Stimulated activated naive B cell treated with anti-CD40 and anti-IgM and Interleukin-4, amounts not matched to agents 10 μg/mL and 1 μg/mL and 100 μg/mL, for 72 hours (primary cell): ENCODE results near the gene WDR7.

Experiments
- ATAC-seq, 2 donors: fragments of 150-1000 bp; cut with Tn5 transposase; replicated peaks; 2 replicates each; pipeline ENCODE4 v1.10.0; 2021; ENCODE audit warnings: moderate library complexity in 1 of 2
- DNase-seq: peaks from one replicate; pipeline ENCODE4 v3.0.0; 2021
- H3K27ac Mint-ChIP-seq: one replicate; pipeline ENCODE4 v1.8.0; 2022; ENCODE audit warnings: mild to moderate bottlenecking, mixed read lengths
- H3K27me3 Mint-ChIP-seq, 2 donors: one replicate each; pipeline ENCODE4 v1.8.0; 2022; ENCODE audit warnings: mixed read lengths in 2 of 2
- H3K36me3 Mint-ChIP-seq, 2 donors: one replicate each; pipeline ENCODE4 v1.8.0; 2022; ENCODE audit warnings: mixed read lengths in 2 of 2, mild to moderate bottlenecking in 1 of 2
- H3K4me1 Mint-ChIP-seq, 2 donors: one replicate each; pipeline ENCODE4 v1.8.0; 2022; ENCODE audit warnings: mixed read lengths in 2 of 2, mild to moderate bottlenecking in 1 of 2
- H3K4me3 Mint-ChIP-seq, 2 donors: one replicate each; pipeline ENCODE4 v1.8.0; 2022; ENCODE audit warnings: mild to moderate bottlenecking in 2 of 2, mixed read lengths in 2 of 2, moderate library complexity in 1 of 2
- H3K9me3 Mint-ChIP-seq, 2 donors: one replicate each; pipeline ENCODE4 v1.8.0; 2022; ENCODE audit warnings: mixed read lengths in 2 of 2, mild to moderate bottlenecking in 1 of 2

Gene WDR7

DNA sequence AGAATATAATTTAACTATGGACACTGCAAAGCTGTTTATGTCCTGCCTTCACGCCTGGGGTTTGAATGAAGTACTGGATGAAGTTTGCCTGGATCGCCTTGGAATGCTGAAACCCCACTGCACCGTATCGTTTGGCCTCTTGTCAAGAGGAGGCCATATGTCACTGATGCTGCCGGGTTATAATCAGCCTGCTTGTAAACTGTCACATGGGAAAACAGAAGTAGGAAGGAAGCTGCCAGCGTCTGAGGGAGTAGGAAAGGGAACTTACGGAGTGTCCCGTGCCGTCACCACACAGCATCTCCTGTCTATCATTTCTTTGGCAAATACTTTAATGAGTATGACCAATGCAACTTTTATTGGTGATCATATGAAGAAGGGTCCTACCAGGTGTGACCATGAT is 105.8 kb downstream of the WDR7 start:
- Mint-ChIP-seq H3K4me1 (no peaks in the 10 kb centered on the region), H3K27me3 (no peaks in the 10 kb centered on the region), H3K4me3 (no peak overlapping the region), H3K36me3 (peaks cover 13 to 21% of the 10 kb centered on the region in 2 donors), H3K27ac (no peak overlapping the region), H3K9me3 (peaks cover 0 to 2% of the 10 kb centered on the region in 2 donors)
- ATAC-seq: no peak
- DNase-seq: no peak

GRCh38 chr18:56770097-56770496 is 118.9 kb downstream of the WDR7 start:
- H3K4me1 Mint-ChIP-seq: no peaks in the 10 kb centered on the region
- no peak overlapping the region for H3K27ac Mint-ChIP-seq
- ATAC-seq: no peak
- no peaks in the 10 kb centered on the region for H3K27me3 Mint-ChIP-seq
- H3K9me3 Mint-ChIP-seq: no peaks in the 10 kb centered on the region
- H3K36me3 Mint-ChIP-seq: peaks cover 27 to 38% of the 10 kb centered on the region in 2 donors
- DNase-seq: no peak
- no peak overlapping the region for H3K4me3 Mint-ChIP-seq

GRCh38 chr18:56770873-56771272 is 119.7 kb downstream of the WDR7 start:
- H3K4me3 Mint-ChIP-seq: no peak overlapping the region
- H3K27ac Mint-ChIP-seq: no peak overlapping the region
- H3K9me3 Mint-ChIP-seq: no peaks in the 10 kb centered on the region
- no peak for ATAC-seq
- no peaks in the 10 kb centered on the region for H3K27me3 Mint-ChIP-seq
- no peak for DNase-seq
- no peaks in the 10 kb centered on the region for H3K4me1 Mint-ChIP-seq
- peaks cover 25 to 37% of the 10 kb centered on the region in 2 donors for H3K36me3 Mint-ChIP-seq

- H3K9me3 Mint-ChIP-seq: no peaks in the 10 kb centered on the region
- H3K27ac Mint-ChIP-seq: no peak overlapping the region
- DNase-seq (no peak), ATAC-seq (no peak)
- no peaks in the 10 kb centered on the region for H3K27me3 Mint-ChIP-seq
- no peaks in the 10 kb centered on the region for H3K4me1 Mint-ChIP-seq
- H3K4me3 Mint-ChIP-seq: no peak overlapping the region
- H3K36me3 Mint-ChIP-seq: peaks cover 12 to 23% of the 10 kb centered on the region in 2 donors
These were observed 124.5 kb downstream of the WDR7 start for GRCh38 chr18:56775701-56776100.

GRCh38 chr18:56787390-56787789 is 136.2 kb downstream of the WDR7 start:
- Mint-ChIP-seq H3K27ac (no peak overlapping the region), H3K36me3 (peaks cover 14 to 20% of the 10 kb centered on the region in 2 donors), H3K27me3 (no peaks in the 10 kb centered on the region), H3K4me1 (no peaks in the 10 kb centered on the region), H3K4me3 (no peak overlapping the region), H3K9me3 (no peaks in the 10 kb centered on the region)
- no peak for DNase-seq
- ATAC-seq: no peak

- no peaks in the 10 kb centered on the region for H3K4me1 Mint-ChIP-seq
- no peak overlapping the region for H3K27ac Mint-ChIP-seq
- no peak overlapping the region for H3K4me3 Mint-ChIP-seq
- H3K36me3 Mint-ChIP-seq: peaks cover 11 to 20% of the 10 kb centered on the region in 2 donors
- peak; percentile 1 for DNase-seq
- H3K27me3 Mint-ChIP-seq: no peaks in the 10 kb centered on the region
- H3K9me3 Mint-ChIP-seq: no peaks in the 10 kb centered on the region
- peak; percentile 67 to 73 for ATAC-seq
These were observed 138.1 kb downstream of the WDR7 start for GRCh38 chr18:56789004-56789888.

DNA sequence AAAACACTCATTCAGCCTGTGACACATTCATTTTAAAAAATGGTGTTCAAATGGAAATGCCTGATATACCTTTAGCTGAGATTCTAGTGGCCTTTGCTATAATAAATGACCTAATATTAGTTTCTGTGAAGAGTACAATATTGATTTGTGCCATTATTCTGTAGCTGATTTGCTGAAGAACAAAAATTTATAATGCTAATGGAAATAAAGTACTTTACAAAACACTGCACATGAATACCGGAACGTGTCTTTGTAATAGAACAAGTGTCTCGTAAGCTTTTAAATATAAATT is 138.7 kb downstream of the WDR7 start:
- no peaks in the 10 kb centered on the region for H3K9me3 Mint-ChIP-seq

GRCh38 chr18:56795381-56795780 is 144.2 kb downstream of the WDR7 start:
- ATAC-seq (no peak), DNase-seq (no peak)
- no peak overlapping the region for H3K27ac Mint-ChIP-seq

More for the DNA sequence above, 138.7 kb downstream of the WDR7 start:
- DNase-seq (no peak), ATAC-seq (no peak)
- Mint-ChIP-seq H3K36me3 (peaks cover 9 to 18% of the 10 kb centered on the region in 2 donors), H3K27ac (no peak overlapping the region), H3K4me3 (no peak overlapping the region), H3K27me3 (no peaks in the 10 kb centered on the region), H3K4me1 (no peaks in the 10 kb centered on the region)

GRCh38 chr18:56799756-56800155 is 148.6 kb downstream of the WDR7 start:
- no peak overlapping the region for H3K4me3 Mint-ChIP-seq
- no peaks in the 10 kb centered on the region for H3K9me3 Mint-ChIP-seq
- H3K27ac Mint-ChIP-seq: no peak overlapping the region
- no peaks in the 10 kb centered on the region for H3K27me3 Mint-ChIP-seq
- peaks cover 13 to 23% of the 10 kb centered on the region in 2 donors for H3K36me3 Mint-ChIP-seq
- DNase-seq: no peak
- H3K4me1 Mint-ChIP-seq: no peaks in the 10 kb centered on the region
- ATAC-seq: no peak

More at GRCh38 chr18:56795381-56795780, 144.2 kb downstream of the WDR7 start:
- H3K36me3 Mint-ChIP-seq: peaks cover 3 to 11% of the 10 kb centered on the region in 2 donors
- no peaks in the 10 kb centered on the region for H3K9me3 Mint-ChIP-seq
- H3K27me3 Mint-ChIP-seq: no peaks in the 10 kb centered on the region
- H3K4me1 Mint-ChIP-seq: no peaks in the 10 kb centered on the region
- no peak overlapping the region for H3K4me3 Mint-ChIP-seq

- Mint-ChIP-seq H3K27me3 (no peaks in the 10 kb centered on the region), H3K27ac (no peak overlapping the region), H3K4me3 (no peak overlapping the region), H3K36me3 (peaks cover 20 to 30% of the 10 kb centered on the region in 2 donors), H3K4me1 (peaks cover 0 to 1% of the 10 kb centered on the region in 2 donors), H3K9me3 (no peaks in the 10 kb centered on the region)
- DNase-seq (no peak), ATAC-seq (no peak)
These were observed 151.9 kb downstream of the WDR7 start for GRCh38 chr18:56803051-56803450.

GRCh38 chr18:56804395-56804794 is 153.2 kb downstream of the WDR7 start:
- Mint-ChIP-seq H3K27me3 (no peaks in the 10 kb centered on the region), H3K36me3 (peaks cover 20 to 30% of the 10 kb centered on the region in 2 donors), H3K27ac (no peak overlapping the region), H3K4me1 (peaks cover 0 to 1% of the 10 kb centered on the region in 2 donors), H3K4me3 (no peak overlapping the region), H3K9me3 (no peaks in the 10 kb centered on the region)
- peak in 1 of 2 donors; percentile 61 for ATAC-seq
- no peak for DNase-seq

- Mint-ChIP-seq H3K4me1 (peaks cover 0 to 1% of the 10 kb centered on the region in 2 donors), H3K36me3 (peaks cover 11 to 26% of the 10 kb centered on the region in 2 donors), H3K27ac (no peak overlapping the region), H3K4me3 (no peak overlapping the region), H3K9me3 (no peaks in the 10 kb centered on the region), H3K27me3 (no peaks in the 10 kb centered on the region)
- DNase-seq: no peak
- no peak for ATAC-seq
These were observed 156.7 kb downstream of the WDR7 start for GRCh38 chr18:56807901-56808300.

DNA sequence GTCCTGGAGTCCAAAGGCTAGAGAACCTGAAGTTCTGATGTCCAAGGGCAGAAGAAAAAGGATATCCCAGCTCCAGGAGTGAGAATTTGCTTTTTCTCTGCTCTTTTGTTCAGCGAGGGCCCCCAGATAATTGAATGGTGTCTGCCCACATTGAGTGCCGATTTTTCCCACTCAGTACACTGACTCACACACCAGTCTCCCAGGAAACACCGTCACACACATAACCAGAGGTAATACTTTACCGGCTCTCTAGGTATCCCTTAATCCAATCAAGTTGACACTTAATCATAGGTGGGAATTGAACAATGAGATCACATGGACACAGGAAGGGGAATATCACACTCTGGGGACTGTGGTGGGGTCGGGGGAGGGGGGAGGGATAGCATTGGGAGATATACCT is 161.5 kb downstream of the WDR7 start:
- H3K27ac Mint-ChIP-seq: no peak overlapping the region
- H3K27me3 Mint-ChIP-seq: no peaks in the 10 kb centered on the region
- H3K4me1 Mint-ChIP-seq: peaks cover 0 to 1% of the 10 kb centered on the region in 2 donors
- DNase-seq (no peak), ATAC-seq (no peak)
- H3K36me3 Mint-ChIP-seq: peaks cover 7 to 19% of the 10 kb centered on the region in 2 donors
- no peaks in the 10 kb centered on the region for H3K9me3 Mint-ChIP-seq
- H3K4me3 Mint-ChIP-seq: no peak overlapping the region

GRCh38 chr18:56815926-56816325 is 164.8 kb downstream of the WDR7 start:
- Mint-ChIP-seq H3K4me3 (no peak overlapping the region), H3K27me3 (no peaks in the 10 kb centered on the region), H3K9me3 (no peaks in the 10 kb centered on the region), H3K4me1 (no peaks in the 10 kb centered on the region), H3K27ac (no peak overlapping the region), H3K36me3 (peaks cover 12 to 21% of the 10 kb centered on the region in 2 donors)
- ATAC-seq (no peak), DNase-seq (no peak)

GRCh38 chr18:56823986-56824565 is 172.9 kb downstream of the WDR7 start:
- Mint-ChIP-seq H3K27me3 (no peaks in the 10 kb centered on the region), H3K36me3 (peaks cover 28 to 30% of the 10 kb centered on the region in 2 donors), H3K27ac (no peak overlapping the region), H3K4me3 (no peak overlapping the region), H3K4me1 (no peaks in the 10 kb centered on the region), H3K9me3 (peaks cover 0 to 4% of the 10 kb centered on the region in 2 donors)
- no peak for DNase-seq
- no peak for ATAC-seq
